IMR-90 (cell line): ENCODE data around the gene GIT1. TPM values are rescaled to one million over a fixed set of nuclear protein-coding genes. Genes with fewer than 3 reads are reported as not detected.

Source experiments
- ATAC-seq: fragments of 200-7000 bp; cut with Tn5 transposase; 2 replicates; pipeline ENCODE4 v1.9.1; 2020; ENCODE audit warnings: low read depth, mild to moderate bottlenecking, moderate library complexity
- BruUV-seq: library from RNA; stranded (reverse); fragments of 400-500 nt; replicated peaks from 2 replicates; lab custom pipeline; 2021; lab: Mats Ljungman, UMichigan
- CTCF ChIA-PET: fragments of 300-600 bp; formaldehyde crosslinking; extraction: SDS; loops from one replicate; lab custom pipeline; 2021; ENCODE audit warnings: antibody characterized with exemption; lab: Yijun Ruan, JAX
- POLR2A ChIA-PET: fragments of 300-600 bp; sonication (Branson Sonifier 250); formaldehyde crosslinking; loops from one replicate; lab custom pipeline; 2022; ENCODE audit warnings: antibody characterized with exemption; ENCODE audit not compliant: unreplicated experiment; lab: Charles Lee
- DNase-seq: peaks from one replicate; pipeline ENCODE4 v3.0.0; 2013
- H2AFZ ChIP-seq: replicated peaks from 2 replicates; pipeline ENCODE3; 2013; ENCODE audit warnings: low read length, mild to moderate bottlenecking; ENCODE audit not compliant: poor library complexity
- H2AK5ac ChIP-seq: 2 replicates; pipeline ENCODE4 v1.6.1; 2013; ENCODE audit warnings: low read depth, low read length, inconsistent platforms
- H2AK9ac ChIP-seq: replicated peaks from 2 replicates; pipeline ENCODE3; 2013; ENCODE audit warnings: mild to moderate bottlenecking, low read depth, low read length, moderate library complexity; ENCODE audit not compliant: poor library complexity
- H2BK120ac ChIP-seq: 2 replicates; pipeline ENCODE4 v1.6.1; 2013; ENCODE audit warnings: low read depth, low read length, inconsistent platforms
- H2BK15ac ChIP-seq: 3 replicates; pipeline ENCODE4 v1.6.1; 2013; ENCODE audit warnings: low read depth, low read length, inconsistent platforms
- H2BK20ac ChIP-seq: 2 replicates; pipeline ENCODE4 v1.6.1; 2013; ENCODE audit warnings: low read depth, mild to moderate bottlenecking, inconsistent platforms, low read length, moderate library complexity
- H2BK5ac ChIP-seq: 2 replicates; pipeline ENCODE4 v1.6.1; 2013; ENCODE audit warnings: mild to moderate bottlenecking, low read depth, low read length, inconsistent platforms; ENCODE audit not compliant: poor library complexity, severe bottlenecking
- H3K14ac ChIP-seq: replicated peaks from 2 replicates; pipeline ENCODE4 v1.6.1; 2013; ENCODE audit warnings: low read depth, low read length, inconsistent platforms
- H3K18ac ChIP-seq: 2 replicates; pipeline ENCODE4 v1.6.1; 2013; ENCODE audit warnings: low read depth, low read length, control low read depth
- H3K23ac ChIP-seq: 2 replicates; pipeline ENCODE4 v1.6.1; 2013; ENCODE audit warnings: low read depth, low read length, inconsistent platforms
- H3K27ac ChIP-seq: 2 replicates; pipeline ENCODE4 v1.5.1; 2013; ENCODE audit warnings: mild to moderate bottlenecking, control low read depth, low read length; ENCODE audit not compliant: insufficient read depth
- H3K27me3 ChIP-seq: 2 replicates; pipeline ENCODE4 v1.6.1; 2013; ENCODE audit warnings: low read length; ENCODE audit not compliant: control insufficient read depth, insufficient read depth
- H3K36me3 ChIP-seq: 2 replicates; pipeline ENCODE4 v1.6.1; 2013; ENCODE audit warnings: low read length, mixed read lengths; ENCODE audit not compliant: control insufficient read depth, insufficient read depth
- H3K4ac ChIP-seq: 2 replicates; pipeline ENCODE4 v1.6.1; 2013; ENCODE audit warnings: low read depth, low read length, inconsistent platforms
- H3K4me1 ChIP-seq: 2 replicates; pipeline ENCODE4 v1.6.1; 2013; ENCODE audit warnings: low read length, mixed read lengths; ENCODE audit not compliant: control insufficient read depth, insufficient read depth
- H3K4me2 ChIP-seq: 2 replicates; pipeline ENCODE4 v1.6.1; 2013; ENCODE audit warnings: low read depth, mild to moderate bottlenecking, control low read depth, low read length, moderate library complexity
- H3K4me3 ChIP-seq: 2 replicates; pipeline ENCODE4 v1.5.1; 2013; ENCODE audit warnings: low read depth, mild to moderate bottlenecking, control low read depth, low read length, moderate library complexity; ENCODE audit not compliant: insufficient read depth
- H3K56ac ChIP-seq: 2 replicates; pipeline ENCODE4 v1.6.1; 2013; ENCODE audit warnings: low read length, inconsistent platforms; ENCODE audit not compliant: insufficient read depth; ENCODE audit errors: extremely low read depth
- H3K79me1 ChIP-seq, 2 experiments: 2 replicates each; pipeline ENCODE4 v1.6.1; 2013; ENCODE audit warnings: low read length in 2 of 2, inconsistent platforms in 1 of 2, low read depth in 1 of 2
- H3K9ac ChIP-seq: 2 replicates; pipeline ENCODE4 v1.6.1; 2013; ENCODE audit warnings: low read depth, low read length, control low read depth
- H3K9me1 ChIP-seq: 2 replicates; pipeline ENCODE4 v1.6.1; 2013; ENCODE audit warnings: low read length, inconsistent platforms; ENCODE audit not compliant: insufficient read depth
- H3K9me3 ChIP-seq: 2 replicates; pipeline ENCODE4 v1.6.1; 2013; ENCODE audit warnings: low read length; ENCODE audit not compliant: control insufficient read depth, insufficient read depth
- H4K20me1 ChIP-seq: 2 replicates; pipeline ENCODE4 v1.6.1; 2013; ENCODE audit warnings: low read length, inconsistent platforms; ENCODE audit not compliant: insufficient read depth
- H4K5ac ChIP-seq: 2 replicates; pipeline ENCODE4 v1.6.1; 2013; ENCODE audit warnings: mild to moderate bottlenecking, low read depth, low read length, control low read depth
- H4K8ac ChIP-seq, 2 experiments: 2 replicates each; pipeline ENCODE4 v1.6.1; 2013; ENCODE audit warnings: low read depth in 2 of 2, low read length in 2 of 2, control low read depth in 1 of 2, inconsistent platforms in 1 of 2
- H4K91ac ChIP-seq: 2 replicates; pipeline ENCODE4 v1.6.1; 2013; ENCODE audit warnings: low read depth, low read length, inconsistent platforms; ENCODE audit not compliant: insufficient read depth
- NFE2L2 ChIP-seq: fragments of 150-350 bp; IDR thresholded peaks from 2 replicates; pipeline ENCODE4 v1.6.1; 2016; ENCODE audit warnings: low read depth, mild to moderate bottlenecking, low read length
- WGBS, 2 experiments: methylation state at CpG; one replicate each; pipeline versions ENCODE4 v1.1.5 to v1.1.7; 2013; ENCODE audit warnings: missing lambda C conversion rate in 2 of 2; ENCODE audit not compliant: insufficient read length in 1 of 2; ENCODE audit errors: extremely low coverage in 2 of 2; 5-methylcytosine and 5-hydroxymethylcytosine counted together
- dilution Hi-C: fragments of 300-500 bp; cut with HindIII; formaldehyde crosslinking; loops from one replicate; pipeline ENCODE4 v1.14.3; 2018; ENCODE audit warnings: low sequenced_read_pairs; ENCODE audit not compliant: unreplicated experiment
- in situ Hi-C: fragments of 300-500 bp; cut with MboI; formaldehyde crosslinking; loops from 3 replicates; pipeline ENCODE4 v1.14.3; 2019; ENCODE audit warnings: low sequenced_read_pairs, inconsistent platforms, mixed read lengths
- intact Hi-C: fragments of 100-400 bp; cut with micrococcal nuclease; formaldehyde crosslinking; loops from 2 replicates; pipeline ENCODE4 v1.10.0; 2022
- polyA plus RNA-seq, 3 experiments: library from polyadenylated mRNA; depleted of rRNA; stranded (reverse); fragments of >200 nt; gene quantifications; 2 replicates each; pipeline ENCODE4 v1.2.3, GENCODE V29; 2012; ENCODE audit warnings: low replicate concordance in 1 of 3
- total RNA-seq: library from RNA; depleted of rRNA; stranded (reverse); fragments of >200 nt; gene quantifications from 2 replicates; pipeline ENCODE4 v1.2.3, GENCODE V29; 2012

The GIT1 gene
- total and polyA plus RNA-seq, 2 of the 4 experiments (the other 2 are of a cell fraction) = 14.2 to 34.2 TPM

DNA sequence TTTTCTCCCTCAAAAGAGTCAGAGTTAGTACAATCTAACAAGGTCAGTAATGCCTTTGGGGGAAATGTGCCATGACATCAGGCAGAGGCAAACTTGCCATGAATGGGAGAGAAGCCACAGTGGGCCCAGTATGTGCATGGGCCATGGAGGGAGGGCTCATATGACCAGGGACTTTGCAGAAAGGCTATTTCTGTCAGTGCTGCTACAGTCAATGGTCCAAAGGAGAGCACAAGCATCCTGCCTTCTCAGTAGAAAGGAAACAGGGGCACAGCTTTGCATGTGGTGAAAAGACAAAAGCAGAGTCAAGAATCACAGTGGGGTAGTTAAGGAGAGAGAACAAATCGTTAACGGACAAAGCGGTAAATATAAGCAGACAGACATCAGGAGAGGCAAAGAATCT, 44.4 kb upstream of the GIT1 start:
- BruUV-seq = no TSS peak
- no peak overlapping the region for H3K14ac ChIP-seq
- no peak for DNase-seq
- no peak overlapping the region for H3K27ac ChIP-seq
- no peaks in the 10 kb centered on the region for H4K20me1 ChIP-seq
- H3K56ac ChIP-seq = no peak overlapping the region
- no peak overlapping the region for H2AFZ ChIP-seq
- H2BK5ac ChIP-seq = no peak overlapping the region
- H2AK5ac ChIP-seq = no peak overlapping the region
- ATAC-seq = no peak
- H3K9me1 ChIP-seq = peaks cover 3% of the 10 kb centered on the region; the same call in 1 of the 2 replicates
- TF ChIP-seq NFE2L2 = no peak
- in situ Hi-C loops (no loop called here), dilution Hi-C loops (no loop called here), intact Hi-C loops (no loop called here)
- no peak overlapping the region for H3K18ac ChIP-seq
- no peaks in the 10 kb centered on the region for H3K4me1 ChIP-seq
- no peak overlapping the region for H2BK120ac ChIP-seq
- H3K27me3 ChIP-seq = no peaks in the 10 kb centered on the region
- no peak overlapping the region for H3K4me2 ChIP-seq
- H3K79me1 ChIP-seq = peaks cover 0 to under 1% of the 10 kb centered on the region in 2 experiments; a peak in 1 of 4 replicates
- no peak overlapping the region for H3K4ac ChIP-seq
- ChIA-PET CTCF (no interaction called here), POLR2A (no interaction called here)
- no CpG with 5 or more reads among the region's 3 CpGs for WGBS, 2 experiments
- H4K5ac ChIP-seq = no peak overlapping the region
- H2BK15ac ChIP-seq = no peak overlapping the region
- H2AK9ac ChIP-seq = no peak overlapping the region
- no peak overlapping the region for H3K9ac ChIP-seq
- no peaks in the 10 kb centered on the region for H3K9me3 ChIP-seq
- no peak overlapping the region for H4K91ac ChIP-seq
- no peak overlapping the region for H4K8ac ChIP-seq
- H3K23ac ChIP-seq = no peak overlapping the region
- H3K4me3 ChIP-seq = no peak overlapping the region
- no peak overlapping the region for H2BK20ac ChIP-seq
- H3K36me3 ChIP-seq = peaks cover 37% of the 10 kb centered on the region
